Endothelial cell (in vitro differentiated cells): ENCODE measurements around the gene RAMP1. TPM values are rescaled to one million over a fixed set of nuclear protein-coding genes. Genes with fewer than 3 reads are reported as not detected.
"Not testable (repeated sequence)": the region's sequence is repeated elsewhere in the genome, so short reads cannot be mapped to it uniquely, and the experiment has no call there.

Experiments
- DNase-seq: peaks from one replicate; pipeline ENCODE4 v3.0.0; 2021; ENCODE audit warnings: low spot score
- H3K27ac Mint-ChIP-seq: one replicate; pipeline ENCODE4 v1.8.0; 2021; ENCODE audit warnings: mixed read lengths, inconsistent platforms; ENCODE audit not compliant: unreplicated experiment
- H3K27me3 Mint-ChIP-seq: one replicate; pipeline ENCODE4 v1.8.0; 2021; ENCODE audit warnings: mild to moderate bottlenecking, moderate library complexity, mixed read lengths, inconsistent platforms; ENCODE audit not compliant: unreplicated experiment
- H3K36me3 Mint-ChIP-seq: one replicate; pipeline ENCODE4 v1.8.0; 2021; ENCODE audit warnings: mild to moderate bottlenecking, low read depth, mixed read lengths, inconsistent platforms; ENCODE audit not compliant: unreplicated experiment
- H3K4me1 Mint-ChIP-seq: one replicate; pipeline ENCODE4 v1.8.0; 2021; ENCODE audit warnings: mild to moderate bottlenecking, mixed read lengths, inconsistent platforms; ENCODE audit not compliant: unreplicated experiment
- H3K4me3 Mint-ChIP-seq: one replicate; pipeline ENCODE4 v1.8.0; 2021; ENCODE audit warnings: mild to moderate bottlenecking, mixed read lengths, inconsistent platforms; ENCODE audit not compliant: unreplicated experiment
- H3K9me3 Mint-ChIP-seq: one replicate; pipeline ENCODE4 v1.8.0; 2021; ENCODE audit warnings: mixed read lengths, inconsistent platforms; ENCODE audit not compliant: unreplicated experiment
- total RNA-seq: library from RNA; stranded (reverse); fragmentation: NEBNext Ultra II Directional; extraction: Animal tissue kit (Norgen Biotek cat#: 25700); gene quantifications from one replicate; pipeline ENCODE4 v1.2.1, GENCODE V29; 2021; ENCODE audit not compliant: unreplicated experiment
- TF ChIP-seq, protein P1 (sequence below): fragments of 200-600 bp; sonication (generic); IDR thresholded peaks from one replicate; pipeline ENCODE4 v1.5.0; 2021; ENCODE audit warnings: antibody characterized with exemption; ENCODE audit not compliant: unreplicated experiment

RAMP1 gene
- total RNA-seq, 1 donor from 2014 or later = 2.2 TPM

DNA sequence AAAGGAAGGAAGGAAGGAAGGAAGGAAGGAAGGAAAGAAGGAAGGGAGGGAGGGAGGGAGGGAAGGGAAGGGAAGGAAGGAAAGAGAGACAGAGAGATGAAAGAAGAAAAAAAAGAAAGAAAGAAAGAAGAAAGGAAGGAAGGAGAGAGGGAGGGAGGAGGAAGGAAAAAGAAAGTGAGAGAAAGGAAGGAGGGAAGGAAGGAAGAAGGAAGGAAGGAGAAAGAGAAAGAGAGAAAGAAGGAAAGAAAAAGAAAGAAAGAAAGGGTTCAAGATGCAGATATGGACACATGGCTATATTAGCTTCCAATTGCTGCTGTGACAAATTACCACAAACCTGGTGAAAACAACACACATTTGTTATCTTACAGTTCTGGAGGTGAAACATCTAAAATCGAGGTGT lies 87.0 kb downstream of the RAMP1 start:
- Mint-ChIP-seq H3K4me1 (peaks cover 25% of the 10 kb centered on the region), H3K9me3 (peaks cover 8% of the 10 kb centered on the region), H3K36me3 (peaks cover 22% of the 10 kb centered on the region)

DNA sequence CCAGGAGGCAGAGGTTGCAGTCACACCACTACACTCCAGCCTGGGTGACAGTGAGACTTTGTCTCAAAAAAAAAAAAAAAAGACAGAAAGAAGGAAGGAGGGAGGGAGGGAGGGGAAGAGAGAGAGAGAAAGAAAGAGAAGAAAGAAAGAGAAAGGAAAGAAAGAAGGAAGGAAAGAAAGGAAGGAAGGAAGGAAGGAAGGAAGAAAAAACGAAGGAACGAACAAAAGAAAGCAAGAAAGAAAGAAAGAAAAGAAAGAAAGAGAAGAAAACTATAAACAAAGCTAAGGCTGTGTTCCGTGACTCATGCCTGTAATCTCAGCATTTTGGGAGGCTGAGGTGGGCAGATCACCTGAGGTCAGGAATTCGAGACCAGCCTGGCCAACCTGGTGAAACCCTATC lies 91.9 kb downstream of the RAMP1 start:
- H3K4me3 Mint-ChIP-seq, H3K27ac Mint-ChIP-seq: not testable (repeated sequence)

More for the DNA sequence above, 87.0 kb downstream of the RAMP1 start:
- no peak overlapping the region for H3K27ac Mint-ChIP-seq
- H3K4me3 Mint-ChIP-seq = no peak overlapping the region
- TF ChIP-seq, protein P1, sequence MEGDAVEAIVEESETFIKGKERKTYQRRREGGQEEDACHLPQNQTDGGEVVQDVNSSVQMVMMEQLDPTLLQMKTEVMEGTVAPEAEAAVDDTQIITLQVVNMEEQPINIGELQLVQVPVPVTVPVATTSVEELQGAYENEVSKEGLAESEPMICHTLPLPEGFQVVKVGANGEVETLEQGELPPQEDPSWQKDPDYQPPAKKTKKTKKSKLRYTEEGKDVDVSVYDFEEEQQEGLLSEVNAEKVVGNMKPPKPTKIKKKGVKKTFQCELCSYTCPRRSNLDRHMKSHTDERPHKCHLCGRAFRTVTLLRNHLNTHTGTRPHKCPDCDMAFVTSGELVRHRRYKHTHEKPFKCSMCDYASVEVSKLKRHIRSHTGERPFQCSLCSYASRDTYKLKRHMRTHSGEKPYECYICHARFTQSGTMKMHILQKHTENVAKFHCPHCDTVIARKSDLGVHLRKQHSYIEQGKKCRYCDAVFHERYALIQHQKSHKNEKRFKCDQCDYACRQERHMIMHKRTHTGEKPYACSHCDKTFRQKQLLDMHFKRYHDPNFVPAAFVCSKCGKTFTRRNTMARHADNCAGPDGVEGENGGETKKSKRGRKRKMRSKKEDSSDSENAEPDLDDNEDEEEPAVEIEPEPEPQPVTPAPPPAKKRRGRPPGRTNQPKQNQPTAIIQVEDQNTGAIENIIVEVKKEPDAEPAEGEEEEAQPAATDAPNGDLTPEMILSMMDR = no peak
- DNase-seq = no peak
- H3K27me3 Mint-ChIP-seq = peaks cover 10% of the 10 kb centered on the region

DNA sequence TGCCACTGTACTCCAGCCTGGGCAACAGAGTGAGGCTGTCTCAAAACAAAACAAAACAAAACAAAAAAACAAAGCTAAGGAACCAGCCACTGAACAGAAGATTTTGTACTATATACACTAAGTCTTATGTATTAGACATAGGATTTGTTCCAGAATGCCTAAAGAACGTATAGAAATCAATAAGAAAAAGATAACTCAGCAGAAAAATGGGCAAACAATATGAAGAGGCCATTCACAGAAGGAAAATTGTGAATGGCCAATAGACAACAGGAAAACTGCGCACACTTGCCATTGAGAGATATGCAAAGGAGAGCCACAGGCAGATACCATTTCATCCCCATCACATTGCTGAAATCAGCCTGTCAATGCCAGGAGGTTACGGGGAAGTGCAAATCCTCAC lies 92.5 kb downstream of the RAMP1 start:
- Mint-ChIP-seq H3K27ac (no peak overlapping the region), H3K9me3 (no peaks in the 10 kb centered on the region), H3K4me1 (no peaks in the 10 kb centered on the region), H3K4me3 (no peak overlapping the region), H3K27me3 (peaks cover 6% of the 10 kb centered on the region), H3K36me3 (peaks cover 7% of the 10 kb centered on the region)
- TF ChIP-seq, protein P1 = no peak
- no peak for DNase-seq

More for the DNA sequence above, 91.9 kb downstream of the RAMP1 start:
- not testable (repeated sequence) for H3K9me3 Mint-ChIP-seq, H3K4me1 Mint-ChIP-seq, H3K27me3 Mint-ChIP-seq, DNase-seq, H3K36me3 Mint-ChIP-seq

DNA sequence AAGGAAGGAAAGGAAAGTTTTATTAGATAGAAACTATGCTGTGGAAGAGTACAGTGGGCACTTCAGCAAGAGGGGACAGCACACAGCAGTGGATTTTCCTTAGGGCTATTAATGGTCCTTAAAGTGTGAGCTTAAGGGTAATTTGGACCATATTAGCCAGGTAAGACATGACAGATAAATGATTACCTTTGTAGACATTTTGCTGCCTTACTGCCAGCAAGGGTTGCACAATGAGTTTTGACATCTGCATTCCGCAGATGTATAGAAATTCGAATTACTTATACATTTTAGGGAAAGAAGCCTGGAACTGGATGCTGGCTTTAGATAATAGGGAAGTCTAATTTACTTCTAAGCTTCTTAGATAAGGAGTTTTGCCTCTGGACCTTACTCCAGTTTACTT lies 93.4 kb downstream of the RAMP1 start:
- no peak for DNase-seq
- Mint-ChIP-seq H3K36me3 (peaks cover 4% of the 10 kb centered on the region), H3K9me3 (no peaks in the 10 kb centered on the region), H3K4me1 (no peaks in the 10 kb centered on the region), H3K4me3 (no peak overlapping the region), H3K27ac (no peak overlapping the region), H3K27me3 (peaks cover 6% of the 10 kb centered on the region)
- TF ChIP-seq, protein P1 = no peak

DNA sequence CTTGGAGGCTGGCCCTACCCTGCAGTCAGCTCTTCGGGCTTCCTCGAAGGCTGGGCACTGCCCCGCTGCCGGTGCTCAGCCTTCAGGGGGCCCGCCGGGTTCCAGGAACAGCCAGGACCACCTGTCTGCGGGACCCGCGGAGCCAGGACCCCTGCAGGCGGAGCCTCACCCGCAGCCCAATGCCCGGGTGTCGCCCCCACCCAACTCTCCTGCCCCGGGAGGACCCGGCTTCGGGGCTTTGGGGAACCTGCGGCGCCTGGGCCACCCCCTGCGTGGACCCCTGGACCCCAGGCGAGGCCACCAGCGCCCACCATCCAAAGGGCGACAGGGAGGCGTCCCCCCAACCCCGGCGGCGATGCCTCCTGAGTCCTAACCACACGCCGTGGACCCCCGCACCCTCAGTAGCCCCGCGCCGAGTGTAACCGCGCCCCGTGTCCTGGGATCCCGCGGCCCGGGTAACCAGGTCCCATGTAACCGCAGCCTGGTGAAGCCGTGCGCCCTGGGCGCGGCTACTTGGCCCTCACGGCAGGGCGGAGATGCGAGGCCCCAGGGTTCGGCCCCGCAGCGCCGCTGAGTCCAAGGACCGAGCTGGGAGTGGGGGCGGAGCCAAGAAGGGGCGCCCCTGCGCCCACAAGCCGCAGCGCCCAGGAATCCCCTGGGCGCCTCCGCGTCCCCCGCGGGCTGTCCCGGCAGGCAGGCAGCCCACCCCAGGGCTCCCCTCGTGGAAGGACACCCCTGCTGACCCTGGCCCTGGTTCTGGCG lies 96.4 kb downstream of the RAMP1 start:
- Mint-ChIP-seq H3K27me3 (peaks cover 8% of the 10 kb centered on the region), H3K4me1 (no peaks in the 10 kb centered on the region), H3K36me3 (peaks cover 4% of the 10 kb centered on the region), H3K9me3 (no peaks in the 10 kb centered on the region), H3K27ac (no peak overlapping the region), H3K4me3 (no peak overlapping the region)
- TF ChIP-seq, protein P1 = no peak
- no peak for DNase-seq
